Measurements from ENCODE around the gene PPP1R11.
"Not testable (repeated sequence)": the region's sequence is repeated elsewhere in the genome, so short reads cannot be mapped to it uniquely, and the experiment has no call there.

The PPP1R11 gene

GRCh38 chr6:30066577-30067459 lies at the start of gene PPP1R11:
PPP1R11 (plus strand) TSS chr6:30067198; CDS start chr6:30067411, 213 bp downstream.
- peak; percentile 100 for DNase-seq

GRCh38 chr6:30019819-30020218 lies 47.2 kb upstream of the PPP1R11 start:
- no peak for DNase-seq

GRCh38 chr6:30020626-30021025 lies 46.4 kb upstream of the PPP1R11 start:
- no peak for DNase-seq

GRCh38 chr6:30022189-30022588 lies 44.8 kb upstream of the PPP1R11 start:
- no peak for DNase-seq

- not testable (repeated sequence) for DNase-seq
Measured at GRCh38 chr6:30022712-30023111, 44.3 kb upstream of the PPP1R11 start.

- no peak for DNase-seq
Measured at GRCh38 chr6:30025186-30025585, 41.8 kb upstream of the PPP1R11 start.

GRCh38 chr6:30029588-30029987 lies 37.4 kb upstream of the PPP1R11 start:
- no peak for DNase-seq

- DNase-seq, result no peak
Measured at GRCh38 chr6:30031381-30031780, 35.6 kb upstream of the PPP1R11 start.

- not testable (repeated sequence) for DNase-seq
Measured at GRCh38 chr6:30033440-30033839, 33.6 kb upstream of the PPP1R11 start.

GRCh38 chr6:30035784-30036183 lies 31.2 kb upstream of the PPP1R11 start:
- DNase-seq, result no peak

- peak; percentile 23 for DNase-seq
Measured at GRCh38 chr6:30037182-30037788, 29.7 kb upstream of the PPP1R11 start.

- DNase-seq, result no peak
Measured at GRCh38 chr6:30041221-30041620, 25.8 kb upstream of the PPP1R11 start.

- DNase-seq, result no peak
Measured at GRCh38 chr6:30041821-30042220, 25.2 kb upstream of the PPP1R11 start.

GRCh38 chr6:30042476-30042875 lies 24.5 kb upstream of the PPP1R11 start:
- DNase-seq, result no peak

- DNase-seq, result no peak
Measured at GRCh38 chr6:30042914-30043313, 24.1 kb upstream of the PPP1R11 start.

- no peak for DNase-seq
Measured at GRCh38 chr6:30043744-30044143, 23.3 kb upstream of the PPP1R11 start.

GRCh38 chr6:30044630-30045029 lies 22.4 kb upstream of the PPP1R11 start:
- DNase-seq, result peak; percentile 82

- DNase-seq, result no peak
Measured at GRCh38 chr6:30047220-30047619, 19.8 kb upstream of the PPP1R11 start.

- no peak for DNase-seq
Measured at GRCh38 chr6:30053682-30054081, 13.3 kb upstream of the PPP1R11 start.

- no peak for DNase-seq
Measured at GRCh38 chr6:30055513-30055912, 11.5 kb upstream of the PPP1R11 start.

GRCh38 chr6:30060606-30061091 lies 6.3 kb upstream of the PPP1R11 start:
- DNase-seq, result peak; percentile 37

GRCh38 chr6:30061092-30061857 lies 5.7 kb upstream of the PPP1R11 start, which contains the start of gene POLR1H:
POLR1H (plus strand) TSS chr6:30061265; CDS start chr6:30061525, 260 bp downstream.
- DNase-seq, result peak; percentile 96

GRCh38 chr6:30061858-30062458 lies 5.0 kb upstream of the PPP1R11 start:
- no peak for DNase-seq

Data from EL (cell line).